ENCODE data around the gene MLF1.
"Not testable (repeated sequence)": the region's sequence is repeated elsewhere in the genome, so short reads cannot be mapped to it uniquely, and the experiment has no call there.

MLF1 gene
- total RNA-seq, result 0.30 to 3.3 (median 0.99) reads per million in 17 experiments

- peak; percentile 93 to 95 (median 94) for DNase-seq
Observed at GRCh38 chr3:158570999-158571702, at the start of gene MLF1. MLF1 (plus strand) TSS chr3:158571194; CDS start chr3:158571301, 107 bp downstream.

GRCh38 chr3:158522221-158523136 lies 48.5 kb upstream of the MLF1 start:
- no peak for DNase-seq

GRCh38 chr3:158528076-158528674 lies 42.8 kb upstream of the MLF1 start:
- no peak for DNase-seq

GRCh38 chr3:158531334-158531733 lies 39.7 kb upstream of the MLF1 start:
- DNase-seq, result no peak

GRCh38 chr3:158532099-158532734 lies 38.8 kb upstream of the MLF1 start:
- peak; percentile 36 to 55 (median 52) for DNase-seq

- no peak for DNase-seq
Observed at GRCh38 chr3:158535918-158536317, 35.1 kb upstream of the MLF1 start.

- peak; percentile 55 to 76 (median 68) for DNase-seq
Observed at GRCh38 chr3:158539414-158540014, 31.5 kb upstream of the MLF1 start.

- no peak for DNase-seq
Observed at GRCh38 chr3:158540066-158540465, 30.9 kb upstream of the MLF1 start.

- no peak for DNase-seq
Observed at GRCh38 chr3:158548691-158549090, 22.3 kb upstream of the MLF1 start.

GRCh38 chr3:158549938-158550337 lies 21.1 kb upstream of the MLF1 start:
- not testable (repeated sequence) for DNase-seq

GRCh38 chr3:158552124-158552523 lies 18.9 kb upstream of the MLF1 start:
- DNase-seq, result no peak

- DNase-seq, result no peak
Observed at GRCh38 chr3:158559504-158559903, 11.5 kb upstream of the MLF1 start.

- no peak for DNase-seq
Observed at GRCh38 chr3:158560979-158561378, 10.0 kb upstream of the MLF1 start.

- no peak for DNase-seq
Observed at GRCh38 chr3:158562674-158563073, 8.3 kb upstream of the MLF1 start.

- no peak for DNase-seq
Observed at GRCh38 chr3:158563076-158563475, 7.9 kb upstream of the MLF1 start.

- DNase-seq, result no peak
Observed at GRCh38 chr3:158565076-158565475, 5.9 kb upstream of the MLF1 start.

- DNase-seq, result no peak
Observed at GRCh38 chr3:158568784-158569183, 2.2 kb upstream of the MLF1 start.

- no peak for DNase-seq
Observed at GRCh38 chr3:158569794-158570193, 1.2 kb upstream of the MLF1 start.

GRCh38 chr3:158571969-158572765 lies 1.2 kb downstream of the MLF1 start:
- DNase-seq, result no peak

- DNase-seq, result no peak
Observed at GRCh38 chr3:158572766-158573060, 1.7 kb downstream of the MLF1 start.

- DNase-seq, result no peak
Observed at GRCh38 chr3:158573714-158574113, 2.7 kb downstream of the MLF1 start.

- no peak for DNase-seq
Observed at GRCh38 chr3:158574646-158575045, 3.7 kb downstream of the MLF1 start.

Data from suppressor macrophage (primary cell).